ENCODE results near the gene SCGB2A2. TPM values are rescaled to one million over a fixed set of nuclear protein-coding genes. Genes with fewer than 3 reads are reported as not detected.

The SCGB2A2 gene
- not detected for total RNA-seq

GRCh38 chr11:62269654-62270278, at the start of gene SCGB2A2:
Gene SCGB2A2 (plus strand): TSS chr11:62270158. CDS start chr11:62270217, 59 bp downstream.
- ATAC-seq: no peak

GRCh38 chr11:62221498-62221897, 48.5 kb upstream of the SCGB2A2 start:
- no peak for DNase-seq (ENCODE audit: low spot score in 2 of 2)
- Mint-ChIP-seq H3K9me3 (peaks cover 27 to 35% of the 10 kb centered on the region in 2 donors), H3K27ac (no peak overlapping the region), H3K36me3 (peaks cover 18 to 36% of the 10 kb centered on the region in 2 donors)
- no peak for ATAC-seq

More at GRCh38 chr11:62269654-62270278, at the start of gene SCGB2A2:
- H3K27ac Mint-ChIP-seq: no peak within 1 kb of the TSS
- H3K9me3 Mint-ChIP-seq: no peaks in the 10 kb centered on the region
- H3K36me3 Mint-ChIP-seq: no peaks in the 10 kb centered on the region
- no peak for DNase-seq (ENCODE audit: low spot score in 2 of 2)

GRCh38 chr11:62223095-62223494, 46.9 kb upstream of the SCGB2A2 start:
- Mint-ChIP-seq H3K9me3 (peaks cover 27 to 35% of the 10 kb centered on the region in 2 donors), H3K36me3 (peaks cover 18 to 36% of the 10 kb centered on the region in 2 donors), H3K27ac (peak overlapping the region in 1 of 2 donors; percentile 87)
- no peak for DNase-seq (ENCODE audit: low spot score in 2 of 2)
- no peak for ATAC-seq

- H3K27ac Mint-ChIP-seq: no peak overlapping the region
- DNase-seq (ENCODE audit: low spot score in 2 of 2): no peak
These were observed 36.2 kb upstream of the SCGB2A2 start for GRCh38 chr11:62233730-62234129.

GRCh38 chr11:62236187-62236586, 33.8 kb upstream of the SCGB2A2 start:
- DNase-seq (ENCODE audit: low spot score in 2 of 2): no peak
- ATAC-seq: no peak
- Mint-ChIP-seq H3K9me3 (no peaks in the 10 kb centered on the region), H3K27ac (no peak overlapping the region), H3K36me3 (no peaks in the 10 kb centered on the region)

More at GRCh38 chr11:62233730-62234129, 36.2 kb upstream of the SCGB2A2 start:
- Mint-ChIP-seq H3K9me3 (no peaks in the 10 kb centered on the region), H3K36me3 (no peaks in the 10 kb centered on the region)
- no peak for ATAC-seq

- no peak for ATAC-seq
- DNase-seq (ENCODE audit: low spot score in 2 of 2): no peak
- no peaks in the 10 kb centered on the region for H3K36me3 Mint-ChIP-seq
- H3K9me3 Mint-ChIP-seq: no peaks in the 10 kb centered on the region
- H3K27ac Mint-ChIP-seq: no peak overlapping the region
These were observed 32.5 kb upstream of the SCGB2A2 start for GRCh38 chr11:62237499-62237898.

GRCh38 chr11:62238151-62238550, 31.8 kb upstream of the SCGB2A2 start:
- Mint-ChIP-seq H3K27ac (no peak overlapping the region), H3K9me3 (no peaks in the 10 kb centered on the region), H3K36me3 (no peaks in the 10 kb centered on the region)
- no peak for DNase-seq (ENCODE audit: low spot score in 2 of 2)
- no peak for ATAC-seq

- Mint-ChIP-seq H3K36me3 (no peaks in the 10 kb centered on the region), H3K9me3 (no peaks in the 10 kb centered on the region), H3K27ac (no peak overlapping the region)
- ATAC-seq: no peak
- DNase-seq (ENCODE audit: low spot score in 2 of 2): no peak
These were observed 28.9 kb upstream of the SCGB2A2 start for GRCh38 chr11:62241095-62241494.

GRCh38 chr11:62242021-62242420, 27.9 kb upstream of the SCGB2A2 start, which contains the start of gene SCGB1D2:
Gene SCGB1D2 (plus strand): TSS chr11:62242239. CDS start chr11:62242308, 69 bp downstream.
- DNase-seq (ENCODE audit: low spot score in 2 of 2) (no peak), ATAC-seq (no peak)
- Mint-ChIP-seq H3K9me3 (no peaks in the 10 kb centered on the region), H3K27ac (no peak within 1 kb of the TSS), H3K36me3 (no peaks in the 10 kb centered on the region)

- peaks cover 9 to 11% of the 10 kb centered on the region in 2 donors for H3K9me3 Mint-ChIP-seq
- DNase-seq (ENCODE audit: low spot score in 2 of 2) (no peak), ATAC-seq (peak in 1 of 2 donors; percentile 52)
- H3K36me3 Mint-ChIP-seq: peaks cover 10 to 12% of the 10 kb centered on the region in 2 donors
- no peak overlapping the region for H3K27ac Mint-ChIP-seq
These were observed 24.6 kb upstream of the SCGB2A2 start for GRCh38 chr11:62245271-62245753.

GRCh38 chr11:62251698-62252097, 18.3 kb upstream of the SCGB2A2 start:
- DNase-seq (ENCODE audit: low spot score in 2 of 2) (no peak), ATAC-seq (no peak)
- Mint-ChIP-seq H3K36me3 (peaks cover 34 to 39% of the 10 kb centered on the region in 2 donors), H3K27ac (no peak overlapping the region), H3K9me3 (peaks cover 31% of the 10 kb centered on the region in 2 donors)

GRCh38 chr11:62253999-62254542, 15.9 kb upstream of the SCGB2A2 start:
- ATAC-seq: no peak
- peaks cover 34 to 39% of the 10 kb centered on the region in 2 donors for H3K36me3 Mint-ChIP-seq
- H3K9me3 Mint-ChIP-seq: peaks cover 31% of the 10 kb centered on the region in 2 donors
- DNase-seq (ENCODE audit: low spot score in 2 of 2): no peak
- H3K27ac Mint-ChIP-seq: no peak overlapping the region

GRCh38 chr11:62256281-62256680, 13.7 kb upstream of the SCGB2A2 start:
- Mint-ChIP-seq H3K36me3 (peaks cover 17 to 18% of the 10 kb centered on the region in 2 donors), H3K9me3 (peaks cover 10 to 12% of the 10 kb centered on the region in 2 donors)
- no peak for DNase-seq (ENCODE audit: low spot score in 2 of 2)

GRCh38 chr11:62260261-62260953, 9.6 kb upstream of the SCGB2A2 start:
- Mint-ChIP-seq H3K36me3 (no peaks in the 10 kb centered on the region), H3K27ac (no peak overlapping the region), H3K9me3 (peaks cover 0 to 4% of the 10 kb centered on the region in 2 donors)
- DNase-seq (ENCODE audit: low spot score in 2 of 2) (no peak), ATAC-seq (no peak)

More at GRCh38 chr11:62256281-62256680, 13.7 kb upstream of the SCGB2A2 start:
- H3K27ac Mint-ChIP-seq: no peak overlapping the region
- ATAC-seq: no peak

- DNase-seq (ENCODE audit: low spot score in 2 of 2) (no peak), ATAC-seq (peak in 1 of 2 donors; percentile 20)
- Mint-ChIP-seq H3K9me3 (peaks cover 0 to 4% of the 10 kb centered on the region in 2 donors), H3K27ac (no peak overlapping the region), H3K36me3 (no peaks in the 10 kb centered on the region)
These were observed 6.0 kb upstream of the SCGB2A2 start for GRCh38 chr11:62264004-62264403.

- DNase-seq (ENCODE audit: low spot score in 2 of 2) (peak in 1 of 2 donors; percentile 27), ATAC-seq (peak; percentile 90 to 91)
- peak overlapping the region; percentile 34 to 51 for H3K27ac Mint-ChIP-seq
- peaks cover 0 to 4% of the 10 kb centered on the region in 2 donors for H3K9me3 Mint-ChIP-seq
- no peaks in the 10 kb centered on the region for H3K36me3 Mint-ChIP-seq
These were observed 3.4 kb upstream of the SCGB2A2 start for GRCh38 chr11:62266558-62266957.

GRCh38 chr11:62267050-62267449, 2.9 kb upstream of the SCGB2A2 start:
- H3K9me3 Mint-ChIP-seq: peaks cover 0 to 4% of the 10 kb centered on the region in 2 donors
- H3K36me3 Mint-ChIP-seq: no peaks in the 10 kb centered on the region
- peak overlapping the region; percentile 34 to 39 for H3K27ac Mint-ChIP-seq
- ATAC-seq (peak; percentile 30 to 42), DNase-seq (ENCODE audit: low spot score in 2 of 2) (no peak)
